GM15510 (cell line): Measurements from ENCODE around the gene POLR1A.

Experiments
- POLR2A ChIP-seq: IDR thresholded peaks from 3 replicates; pipeline ENCODE4 v1.6.1; 2011; ENCODE audit warnings: borderline replicate concordance; ENCODE audit not compliant: insufficient read length; ENCODE audit errors: extremely low read depth

The POLR1A gene

GRCh38 chr2:86074256-86074655, 31.4 kb downstream of the POLR1A start:
- TF ChIP-seq POLR2A = no peak

- no peak for TF ChIP-seq POLR2A
These were observed 32.5 kb downstream of the POLR1A start for GRCh38 chr2:86073225-86073624.

GRCh38 chr2:86072271-86072858, 33.3 kb downstream of the POLR1A start:
- TF ChIP-seq POLR2A = no peak

GRCh38 chr2:86070868-86071267, 34.8 kb downstream of the POLR1A start:
- no peak for TF ChIP-seq POLR2A

GRCh38 chr2:86069783-86070339, 35.8 kb downstream of the POLR1A start:
- TF ChIP-seq POLR2A = no peak

- TF ChIP-seq POLR2A = no peak
These were observed 36.5 kb downstream of the POLR1A start for GRCh38 chr2:86069091-86069685.

- TF ChIP-seq POLR2A = no peak
These were observed 37.0 kb downstream of the POLR1A start for GRCh38 chr2:86068648-86069047.

- TF ChIP-seq POLR2A = no peak
These were observed 37.5 kb downstream of the POLR1A start for GRCh38 chr2:86068136-86068588.

GRCh38 chr2:86066915-86067314, 38.8 kb downstream of the POLR1A start:
- TF ChIP-seq POLR2A = no peak

GRCh38 chr2:86066007-86066578, 39.6 kb downstream of the POLR1A start:
- no peak for TF ChIP-seq POLR2A

GRCh38 chr2:86065512-86065911, 40.2 kb downstream of the POLR1A start:
- TF ChIP-seq POLR2A = no peak

- no peak for TF ChIP-seq POLR2A
These were observed 41.7 kb downstream of the POLR1A start for GRCh38 chr2:86064006-86064405.

- no peak for TF ChIP-seq POLR2A
These were observed 43.6 kb downstream of the POLR1A start for GRCh38 chr2:86062043-86062442.

- TF ChIP-seq POLR2A = no peak
These were observed 48.9 kb downstream of the POLR1A start for GRCh38 chr2:86056590-86057331.

- TF ChIP-seq POLR2A = no peak
These were observed 50.4 kb downstream of the POLR1A start for GRCh38 chr2:86055314-86055713.
